ENCODE results near the gene DDX25.

The DDX25 gene

DNA sequence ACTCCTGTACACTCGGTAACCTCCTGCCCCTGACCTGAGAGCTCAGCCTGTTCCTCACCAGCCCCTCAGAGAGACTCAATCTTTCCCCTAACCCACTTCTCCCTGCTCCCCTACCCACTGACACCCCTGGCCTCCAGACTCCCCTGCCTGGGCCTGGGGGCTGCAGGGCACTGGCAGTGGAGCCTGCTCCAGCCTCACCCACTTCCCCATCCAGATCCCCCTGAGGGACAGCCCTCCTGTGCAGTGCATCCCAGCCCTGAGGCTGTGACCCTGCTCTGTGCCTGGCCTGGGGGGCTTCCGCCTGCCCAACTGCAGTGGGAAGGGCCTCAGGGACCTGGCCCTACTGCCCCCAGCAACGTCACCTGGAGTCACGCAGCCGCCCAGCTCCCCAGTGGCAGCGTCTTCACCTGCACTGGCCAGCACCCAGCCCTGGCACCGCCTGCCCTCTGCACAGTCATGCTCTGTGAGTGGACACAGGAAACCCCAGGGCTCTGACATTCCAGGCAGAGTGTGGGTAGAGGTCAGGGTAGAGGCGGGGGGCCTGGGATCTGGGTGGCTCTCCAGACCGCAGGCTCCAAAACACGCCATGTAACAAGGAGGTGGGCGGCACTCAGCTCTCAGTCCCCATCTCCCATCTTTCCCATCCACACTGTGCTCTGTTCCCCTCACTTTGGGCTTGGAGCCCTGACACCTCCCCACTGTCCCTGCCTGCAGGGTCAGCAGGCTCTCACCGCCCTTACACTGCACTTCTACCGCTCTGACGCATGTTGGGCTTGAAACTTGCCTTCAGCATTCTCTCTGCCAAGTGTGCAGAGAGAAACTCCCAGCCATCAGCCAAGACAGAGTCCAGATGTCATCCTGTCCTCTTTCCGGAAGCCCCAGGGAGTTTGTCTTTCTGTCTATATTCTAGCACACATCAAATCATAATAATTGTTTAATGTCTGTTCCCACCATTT lies 46.7 kb downstream of the DDX25 start:
- H3K4me1 ChIP-seq = peaks cover 4% of the 10 kb centered on the region
- no peaks in the 10 kb centered on the region for H3K79me2 ChIP-seq
- H3K27ac ChIP-seq = no peak overlapping the region
- no peak overlapping the region for H3K4me2 ChIP-seq (ENCODE audit: low read length)
- no peak overlapping the region for H3K4me3 ChIP-seq (ENCODE audit: low read depth, low read length)
- no peak overlapping the region for H3K9ac ChIP-seq
- no peak overlapping the region for H2AFZ ChIP-seq
- TF ChIP-seq, protein P1, sequence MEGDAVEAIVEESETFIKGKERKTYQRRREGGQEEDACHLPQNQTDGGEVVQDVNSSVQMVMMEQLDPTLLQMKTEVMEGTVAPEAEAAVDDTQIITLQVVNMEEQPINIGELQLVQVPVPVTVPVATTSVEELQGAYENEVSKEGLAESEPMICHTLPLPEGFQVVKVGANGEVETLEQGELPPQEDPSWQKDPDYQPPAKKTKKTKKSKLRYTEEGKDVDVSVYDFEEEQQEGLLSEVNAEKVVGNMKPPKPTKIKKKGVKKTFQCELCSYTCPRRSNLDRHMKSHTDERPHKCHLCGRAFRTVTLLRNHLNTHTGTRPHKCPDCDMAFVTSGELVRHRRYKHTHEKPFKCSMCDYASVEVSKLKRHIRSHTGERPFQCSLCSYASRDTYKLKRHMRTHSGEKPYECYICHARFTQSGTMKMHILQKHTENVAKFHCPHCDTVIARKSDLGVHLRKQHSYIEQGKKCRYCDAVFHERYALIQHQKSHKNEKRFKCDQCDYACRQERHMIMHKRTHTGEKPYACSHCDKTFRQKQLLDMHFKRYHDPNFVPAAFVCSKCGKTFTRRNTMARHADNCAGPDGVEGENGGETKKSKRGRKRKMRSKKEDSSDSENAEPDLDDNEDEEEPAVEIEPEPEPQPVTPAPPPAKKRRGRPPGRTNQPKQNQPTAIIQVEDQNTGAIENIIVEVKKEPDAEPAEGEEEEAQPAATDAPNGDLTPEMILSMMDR (IDR thresholded peaks at IDR 0.05) = no peak
- no peaks in the 10 kb centered on the region for H3K9me3 ChIP-seq (ENCODE audit: control insufficient read depth, low read length)
- no peaks in the 10 kb centered on the region for H3K27me3 ChIP-seq (ENCODE audit: control insufficient read depth, insufficient read depth, low read length)
- H3K36me3 ChIP-seq (ENCODE audit: control insufficient read depth, insufficient read depth, low read length) = no peaks in the 10 kb centered on the region

DNA sequence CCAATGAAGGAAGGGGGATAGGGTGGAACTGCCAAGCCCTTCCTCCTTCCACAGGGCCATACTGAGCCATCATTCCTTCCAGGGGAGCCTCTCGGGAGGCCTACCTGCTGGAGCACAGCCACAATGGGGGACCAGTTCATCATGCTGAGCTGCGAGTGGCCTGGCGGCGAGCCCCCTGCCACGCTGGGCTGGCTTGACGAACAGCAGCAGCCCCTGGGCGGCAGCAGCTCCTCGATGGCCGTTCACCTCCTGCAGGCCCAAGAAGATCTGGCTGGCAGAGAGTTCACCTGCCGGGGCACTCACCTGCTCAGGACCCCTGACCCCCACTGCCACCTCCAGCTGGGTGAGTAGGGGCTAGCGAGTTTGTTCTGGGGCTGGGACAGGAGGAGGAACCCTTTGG lies 47.4 kb downstream of the DDX25 start:
- Histone ChIP-seq H3K79me2 (no peaks in the 10 kb centered on the region), H2AFZ (no peak overlapping the region), H3K4me2 (ENCODE audit: low read length) (no peak overlapping the region), H3K27me3 (ENCODE audit: control insufficient read depth, insufficient read depth, low read length) (no peaks in the 10 kb centered on the region), H3K27ac (no peak overlapping the region), H3K9me3 (ENCODE audit: control insufficient read depth, low read length) (no peaks in the 10 kb centered on the region), H3K4me1 (peaks cover 4% of the 10 kb centered on the region), H3K9ac (no peak overlapping the region), H3K36me3 (ENCODE audit: control insufficient read depth, insufficient read depth, low read length) (no peaks in the 10 kb centered on the region), H3K4me3 (ENCODE audit: low read depth, low read length) (no peak overlapping the region)
- TF ChIP-seq, protein P1 (IDR thresholded peaks at IDR 0.05) = no peak

DNA sequence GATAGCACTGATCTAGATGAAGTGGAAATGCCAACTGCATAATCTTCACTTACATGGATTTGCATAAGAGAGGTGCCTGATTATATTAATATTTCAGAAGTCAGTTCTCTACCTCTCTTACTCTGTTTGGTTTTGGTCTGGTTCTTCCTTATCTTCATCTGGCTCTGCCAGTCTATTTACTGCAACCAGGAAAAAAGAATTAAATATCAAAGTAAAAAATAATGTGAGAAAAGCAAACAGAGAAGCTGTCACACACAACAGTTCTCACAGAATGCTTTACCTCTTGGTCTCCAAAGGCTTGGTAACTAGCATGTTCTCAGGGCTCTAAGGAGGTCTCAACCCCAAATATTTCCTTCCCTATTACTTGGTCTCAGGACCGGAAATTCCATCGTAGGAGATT lies 48.3 kb downstream of the DDX25 start:
- Histone ChIP-seq H3K4me2 (ENCODE audit: low read length) (no peak overlapping the region), H3K36me3 (ENCODE audit: control insufficient read depth, insufficient read depth, low read length) (no peaks in the 10 kb centered on the region), H3K79me2 (no peaks in the 10 kb centered on the region), H3K9me3 (ENCODE audit: control insufficient read depth, low read length) (no peaks in the 10 kb centered on the region), H3K27me3 (ENCODE audit: control insufficient read depth, insufficient read depth, low read length) (no peaks in the 10 kb centered on the region), H3K9ac (no peak overlapping the region), H3K27ac (no peak overlapping the region), H3K4me3 (ENCODE audit: low read depth, low read length) (no peak overlapping the region), H3K4me1 (peaks cover 4% of the 10 kb centered on the region), H2AFZ (no peak overlapping the region)
- TF ChIP-seq, protein P1 (IDR thresholded peaks at IDR 0.05) = no peak

DNA sequence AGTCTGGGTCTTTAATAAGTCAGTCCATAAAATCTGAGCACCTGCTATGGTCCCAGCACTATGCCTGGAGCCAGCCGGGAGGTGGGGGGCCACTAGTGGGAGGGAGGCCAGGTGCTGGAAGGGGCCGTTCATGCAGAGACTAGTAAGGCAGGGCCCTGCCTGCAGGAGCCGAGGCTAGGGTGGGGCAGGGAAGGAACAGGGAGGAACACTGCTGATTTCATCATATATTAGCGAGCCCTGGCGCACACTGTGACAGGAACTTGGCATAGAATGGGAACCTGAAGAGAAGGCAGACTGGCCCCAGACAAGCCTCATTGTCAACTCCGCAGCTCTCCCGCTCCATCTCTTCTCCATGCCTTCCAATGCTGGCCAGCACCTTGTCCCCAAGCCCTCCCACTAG lies 48.7 kb downstream of the DDX25 start:
- TF ChIP-seq, protein P1 (IDR thresholded peaks at IDR 0.05) = no peak
- no peak overlapping the region for H3K4me2 ChIP-seq (ENCODE audit: low read length)
- H3K27me3 ChIP-seq (ENCODE audit: control insufficient read depth, insufficient read depth, low read length) = no peaks in the 10 kb centered on the region
- H3K36me3 ChIP-seq (ENCODE audit: control insufficient read depth, insufficient read depth, low read length) = no peaks in the 10 kb centered on the region
- peak overlapping the region; percentile 28 for H2AFZ ChIP-seq
- H3K4me1 ChIP-seq = peaks cover 4% of the 10 kb centered on the region
- no peaks in the 10 kb centered on the region for H3K9me3 ChIP-seq (ENCODE audit: control insufficient read depth, low read length)
- no peak overlapping the region for H3K4me3 ChIP-seq (ENCODE audit: low read depth, low read length)
- H3K27ac ChIP-seq = no peak overlapping the region
- no peaks in the 10 kb centered on the region for H3K79me2 ChIP-seq
- no peak overlapping the region for H3K9ac ChIP-seq

All from parathyroid adenoma (tissue), 2 donors.